ENCODE measurements around the gene KSR1.
"Not testable (repeated sequence)": the region's sequence is repeated elsewhere in the genome, so short reads cannot be mapped to it uniquely, and the experiment has no call there.

Gene KSR1

DNA sequence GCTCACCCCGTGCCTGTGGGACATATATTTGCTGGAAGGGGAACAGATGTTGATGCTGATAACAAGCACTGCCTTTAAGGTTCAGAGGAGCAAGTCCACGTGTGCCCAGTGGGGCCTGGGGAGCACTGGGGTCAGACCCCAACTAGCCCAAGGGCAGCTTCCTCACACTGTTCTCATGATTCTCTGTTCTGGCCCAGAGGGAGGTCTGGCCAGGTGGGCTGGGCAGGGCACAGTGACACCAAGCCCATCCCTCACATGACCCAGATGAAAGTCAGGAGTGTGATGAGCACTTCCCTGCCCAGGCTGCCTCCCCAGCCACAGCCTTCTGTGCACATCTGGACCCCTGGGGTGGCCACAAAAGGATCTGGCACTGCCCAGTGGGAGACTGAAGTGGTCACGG is 29.8 kb upstream of the KSR1 start:
- not testable (repeated sequence) for DNase-seq

DNA sequence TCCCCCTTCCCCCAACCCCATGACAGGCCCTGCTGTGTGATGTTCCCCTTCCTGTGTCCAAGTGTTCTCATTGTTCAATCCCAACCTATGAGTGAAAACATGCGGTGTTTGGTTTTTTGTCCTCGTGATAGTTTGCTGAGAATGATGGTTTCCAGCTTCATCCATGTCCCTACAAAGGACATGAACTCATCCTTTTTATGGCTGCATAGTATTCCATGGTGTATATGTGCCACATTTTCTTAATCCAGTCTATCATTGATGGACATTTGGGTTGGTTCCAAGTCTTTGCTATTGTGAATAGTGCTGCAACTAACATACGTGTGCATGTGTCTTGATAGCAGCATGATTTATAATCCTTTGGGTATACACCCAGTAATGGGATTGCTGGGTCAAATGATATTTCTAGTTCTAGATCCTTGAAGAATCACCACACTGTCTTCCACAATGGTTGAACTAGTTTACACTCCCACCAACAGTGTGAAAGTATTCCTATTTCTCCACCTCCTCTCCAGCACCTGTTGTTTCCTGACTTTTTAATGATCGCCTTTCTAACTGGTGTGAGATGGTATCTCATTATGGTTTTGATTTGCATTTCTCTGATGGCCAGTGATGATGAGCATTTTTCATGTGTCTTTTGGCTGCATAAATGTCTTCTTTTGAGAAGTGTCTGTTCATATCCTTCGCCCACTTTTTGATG is 28.9 kb upstream of the KSR1 start:
- not testable (repeated sequence) for DNase-seq

DNA sequence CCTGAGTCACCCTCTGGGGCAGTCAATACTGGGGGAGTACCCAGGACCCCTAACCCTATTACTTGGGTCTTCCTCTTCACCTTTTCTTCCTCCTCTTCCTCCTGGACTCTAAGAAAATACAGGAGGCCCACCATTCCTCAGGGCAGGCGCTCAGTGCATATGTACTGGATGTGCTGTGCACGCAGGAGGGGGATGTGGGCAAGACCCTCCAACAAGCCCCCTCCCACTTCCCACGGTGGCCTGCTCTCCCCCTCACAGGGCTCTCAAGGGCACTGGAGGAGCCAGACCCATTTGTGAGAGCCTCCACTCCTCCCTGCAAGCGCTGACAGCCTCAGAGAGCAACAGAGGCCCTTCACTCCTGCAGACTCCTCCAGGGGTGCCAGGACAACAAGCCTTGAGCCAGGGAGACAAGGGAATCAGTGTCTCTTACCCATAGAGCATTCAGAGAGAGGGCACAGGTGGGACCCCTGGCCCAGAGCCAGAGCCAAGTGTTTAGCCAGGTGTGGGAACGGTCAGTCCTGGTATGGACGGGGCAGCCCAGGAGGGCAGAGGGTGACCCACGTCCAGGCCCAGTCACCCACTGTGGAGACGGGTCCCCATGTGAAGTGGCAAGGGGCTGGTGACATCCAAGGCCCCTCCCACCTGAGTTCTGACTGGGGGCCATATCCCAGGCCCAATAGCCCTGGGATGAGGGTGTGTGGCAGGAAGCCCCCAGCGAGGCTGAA is 27.3 kb upstream of the KSR1 start:
- no peak for DNase-seq

DNA sequence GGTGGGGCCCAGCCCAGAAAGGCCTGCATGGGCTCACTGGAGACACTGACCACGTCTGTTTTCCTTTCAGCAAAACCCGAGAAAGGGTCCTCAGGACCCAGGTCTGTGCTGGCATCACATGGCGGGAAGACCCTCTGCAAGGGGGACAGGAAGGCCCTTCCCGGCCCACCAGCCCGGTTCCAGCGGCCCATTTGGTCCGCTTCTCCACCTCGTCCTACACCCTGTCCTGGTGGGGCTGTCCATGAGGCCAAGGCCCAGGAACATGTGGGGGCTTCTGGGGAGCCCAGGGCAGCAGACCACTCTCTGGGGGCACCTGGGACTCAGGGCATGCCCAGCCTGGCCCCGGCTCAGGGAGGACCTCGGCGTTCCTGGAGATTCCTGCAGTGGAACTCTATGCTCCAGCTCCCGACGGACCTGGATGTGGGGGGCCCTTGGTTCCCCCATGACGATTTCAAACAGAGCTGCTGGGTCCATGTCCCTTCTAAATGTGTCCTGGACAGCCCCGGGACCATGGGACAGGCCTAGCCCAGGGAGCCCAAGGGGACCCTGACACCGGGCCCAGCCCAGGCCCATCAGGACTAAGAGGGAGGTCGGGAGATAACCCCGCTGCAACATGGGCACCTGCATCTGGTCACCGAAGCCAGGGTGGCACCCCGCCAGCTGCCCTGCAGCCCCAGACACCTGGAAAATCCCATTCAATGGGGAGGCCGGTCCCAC is 26.4 kb upstream of the KSR1 start:
- no peak for DNase-seq

DNA sequence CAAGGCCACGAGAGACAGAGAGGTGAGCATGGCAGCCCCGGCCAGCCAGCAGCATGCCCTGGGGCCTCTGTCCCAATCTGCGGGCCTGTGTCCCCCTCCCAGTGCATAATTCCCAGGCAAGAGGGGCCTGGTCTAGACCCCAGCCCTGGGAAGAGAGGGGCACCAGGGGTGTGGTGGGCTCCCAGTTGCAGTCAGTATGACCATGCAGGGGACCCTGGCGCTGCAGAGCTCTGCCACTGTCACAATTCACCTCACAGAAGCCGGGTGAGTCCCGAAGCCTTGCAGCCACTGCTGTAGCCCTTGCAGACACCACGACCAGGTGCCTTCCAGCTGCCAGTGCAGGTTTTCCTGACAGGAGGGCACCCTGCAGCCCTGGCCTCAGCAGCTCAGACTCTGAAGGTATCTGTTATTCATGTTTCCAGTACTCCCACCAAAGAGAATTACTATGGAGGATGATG is 25.8 kb upstream of the KSR1 start:
- no peak for DNase-seq

DNA sequence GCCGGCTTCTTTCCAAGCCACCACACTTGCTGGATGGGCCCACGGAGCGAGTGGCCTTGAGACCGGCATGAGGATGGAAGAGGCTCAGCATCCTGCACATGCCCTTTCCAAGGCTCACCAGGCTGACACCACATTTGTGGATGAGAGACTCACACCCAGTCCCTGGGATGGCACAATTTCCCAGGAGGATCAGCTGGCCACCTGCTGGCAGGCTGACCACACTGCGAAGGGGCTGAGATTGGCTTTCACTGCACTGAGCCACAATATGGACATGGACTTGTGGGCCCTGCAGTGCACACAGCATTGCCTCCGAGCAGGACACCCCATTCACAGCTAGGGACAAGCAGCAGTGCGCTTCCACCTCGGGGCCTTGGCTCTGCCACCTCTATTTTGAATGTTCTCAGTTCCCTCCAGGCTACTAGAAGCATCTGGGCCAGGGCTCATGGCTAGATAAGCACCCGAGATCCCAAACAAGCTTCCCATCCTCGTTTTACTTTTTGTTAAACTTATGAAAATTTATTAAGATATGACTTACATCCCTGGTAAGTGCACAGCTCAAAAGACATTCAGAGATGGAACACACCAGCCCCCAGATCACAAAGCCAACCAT is 25.3 kb upstream of the KSR1 start:
- peak; percentile 24 for DNase-seq

DNA sequence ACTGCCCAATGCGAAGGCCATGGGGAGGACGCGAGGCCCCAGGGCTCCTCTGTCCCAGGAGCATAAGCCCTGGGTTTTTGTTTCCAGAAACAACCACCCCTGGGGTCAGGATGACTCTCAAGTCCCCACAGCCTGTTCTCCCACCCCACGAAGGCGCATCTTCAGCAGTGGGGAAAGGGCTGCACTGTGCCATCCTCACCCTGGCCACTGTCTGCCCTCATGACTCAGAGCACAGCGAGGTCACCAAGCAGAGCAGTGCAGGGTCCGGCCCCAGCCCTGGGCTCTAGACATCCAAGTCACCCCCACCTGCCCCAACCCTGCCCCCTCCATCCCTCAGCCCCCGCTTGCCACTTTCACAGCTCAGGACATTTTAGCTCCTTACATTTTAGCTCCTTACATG is 22.7 kb upstream of the KSR1 start:
- DNase-seq = no peak

DNA sequence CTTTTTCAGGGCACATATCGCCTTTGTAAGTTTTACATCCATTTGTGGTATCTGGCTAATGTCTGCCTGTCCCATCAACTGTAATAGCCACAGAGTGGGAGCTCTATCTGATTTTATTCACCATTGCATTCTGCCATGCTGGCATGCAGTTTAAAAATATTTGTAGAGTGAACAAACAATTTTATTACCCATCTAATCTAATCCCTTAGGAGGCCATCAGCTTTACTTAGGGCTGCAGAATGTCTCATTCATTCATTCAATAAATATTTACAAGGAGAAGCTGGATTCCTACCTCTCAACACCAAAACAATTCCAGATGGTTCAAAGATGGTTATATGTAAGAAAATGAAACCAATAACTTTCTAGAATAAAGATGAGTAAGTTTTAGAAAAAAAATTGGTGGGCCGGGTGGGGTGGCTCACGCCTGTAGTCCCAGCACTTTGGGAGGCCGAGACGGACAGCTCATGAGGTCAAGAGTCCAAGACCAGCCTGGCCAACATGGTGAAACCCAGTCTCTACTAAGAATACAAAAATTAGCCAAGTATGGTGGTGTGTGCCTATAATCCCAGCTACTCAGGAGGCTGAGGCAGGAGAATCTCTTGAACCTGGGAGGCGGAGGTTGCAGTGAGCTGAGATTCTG is 20.7 kb upstream of the KSR1 start:
- peak; percentile 31 for DNase-seq

DNA sequence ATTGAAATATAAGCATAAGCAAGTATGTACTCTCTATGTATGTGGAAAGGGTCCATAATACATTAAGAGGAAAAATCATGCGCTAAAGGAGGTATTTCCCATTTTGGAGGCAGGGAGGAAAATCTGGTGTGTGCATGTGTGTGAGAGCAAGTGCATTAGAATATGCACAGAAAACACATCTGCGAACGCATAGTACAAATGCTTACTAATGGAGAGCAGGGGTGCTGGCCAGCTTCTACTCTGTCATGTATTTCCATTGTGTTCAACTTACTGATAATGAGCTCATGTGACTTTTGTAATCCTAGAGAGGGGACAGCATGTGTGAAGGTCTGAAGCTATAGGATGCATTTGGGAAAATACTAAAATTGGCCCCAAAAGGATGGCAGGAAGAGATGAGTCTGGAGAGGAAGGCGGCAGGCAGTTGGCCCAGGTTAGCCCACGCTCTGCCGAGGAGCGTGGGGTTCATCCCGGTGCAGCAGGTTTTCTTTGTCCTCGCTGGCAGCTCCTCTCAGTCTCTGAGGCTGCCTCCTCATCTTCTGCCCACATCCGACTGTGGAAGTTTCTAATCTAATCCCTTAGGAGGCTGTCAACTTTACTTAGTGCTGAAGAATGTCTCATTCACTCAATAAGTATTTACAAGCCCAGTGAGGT is 17.8 kb upstream of the KSR1 start:
- peak; percentile 45 for DNase-seq

DNA sequence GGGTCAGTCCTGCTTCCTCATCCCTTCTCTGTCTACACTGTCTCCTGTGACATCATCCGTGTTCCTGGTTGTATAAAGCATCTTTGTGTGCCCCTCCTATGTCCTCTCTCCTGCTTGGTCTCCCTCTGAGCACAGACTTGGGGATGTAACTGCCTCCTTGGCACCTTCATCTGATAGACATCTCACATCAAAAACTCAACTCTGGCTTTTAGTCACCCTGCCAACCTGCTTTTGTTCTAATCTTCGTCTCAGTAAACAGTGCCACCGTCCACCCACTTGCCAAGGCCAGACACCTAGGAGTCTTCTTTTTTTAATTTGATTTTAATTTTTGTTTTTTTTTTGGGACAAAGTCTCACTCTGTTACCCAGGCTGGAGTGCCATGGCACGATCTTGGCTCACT is 16.9 kb upstream of the KSR1 start:
- no peak for DNase-seq

DNA sequence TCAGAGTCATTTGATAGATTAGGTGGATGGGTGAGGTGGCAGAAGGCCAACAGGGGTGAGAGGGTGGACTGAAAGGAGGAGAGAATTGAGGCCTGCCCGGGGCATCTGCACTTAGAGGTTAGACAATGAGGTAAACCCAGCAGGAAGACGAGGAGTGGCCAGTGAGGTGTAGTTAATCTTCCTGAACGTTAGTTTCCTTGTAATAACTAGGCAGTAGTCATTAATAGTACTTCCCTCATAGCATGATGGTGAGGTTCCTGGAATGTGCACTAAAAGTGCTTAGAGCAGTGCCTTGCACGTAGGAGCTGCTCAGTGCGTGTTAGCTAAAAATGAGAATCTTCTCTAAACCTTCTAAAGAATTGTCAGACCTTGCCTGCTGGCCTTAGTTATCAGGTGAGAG is 13.5 kb upstream of the KSR1 start:
- DNase-seq = no peak

DNA sequence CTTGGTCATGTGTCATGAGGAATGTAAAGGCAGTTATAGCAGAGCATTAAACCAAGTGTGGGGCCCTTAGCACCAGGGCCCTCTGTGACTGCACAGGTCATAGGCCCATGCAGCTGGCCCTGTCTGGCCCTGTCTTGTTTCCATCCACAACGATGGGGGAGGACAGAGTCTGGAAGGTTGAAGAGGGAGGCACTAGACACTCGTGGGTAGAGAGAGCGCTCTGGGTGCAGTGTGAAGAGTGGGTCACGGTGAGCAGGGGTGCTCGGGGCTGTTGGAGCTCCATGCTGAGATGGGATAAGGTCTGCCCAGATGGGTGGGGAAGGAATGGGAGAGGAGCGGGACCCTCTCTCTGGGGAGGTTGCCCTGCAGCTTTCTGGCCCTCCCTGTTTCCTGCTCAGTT is 12.8 kb upstream of the KSR1 start:
- DNase-seq = no peak

DNA sequence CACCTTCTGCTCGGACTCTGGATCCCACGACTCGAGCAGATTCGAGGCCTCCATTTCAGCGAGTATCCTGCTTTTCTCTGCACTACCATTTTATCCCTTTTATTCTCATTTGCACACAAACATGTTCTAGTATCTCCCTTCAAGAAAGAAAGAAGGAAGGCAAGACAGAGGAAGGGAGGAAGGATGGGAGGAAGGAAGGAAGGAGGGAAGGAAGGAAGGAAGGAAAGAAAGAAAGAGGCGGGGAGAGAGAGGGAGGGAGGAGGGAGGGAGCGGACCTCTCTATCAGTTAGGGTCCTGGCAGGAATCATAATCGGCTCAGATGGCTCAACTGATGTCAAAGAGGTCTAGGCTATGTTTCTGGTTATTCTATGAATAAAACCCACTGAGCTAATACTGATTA is 10.3 kb upstream of the KSR1 start:
- DNase-seq = no peak

DNA sequence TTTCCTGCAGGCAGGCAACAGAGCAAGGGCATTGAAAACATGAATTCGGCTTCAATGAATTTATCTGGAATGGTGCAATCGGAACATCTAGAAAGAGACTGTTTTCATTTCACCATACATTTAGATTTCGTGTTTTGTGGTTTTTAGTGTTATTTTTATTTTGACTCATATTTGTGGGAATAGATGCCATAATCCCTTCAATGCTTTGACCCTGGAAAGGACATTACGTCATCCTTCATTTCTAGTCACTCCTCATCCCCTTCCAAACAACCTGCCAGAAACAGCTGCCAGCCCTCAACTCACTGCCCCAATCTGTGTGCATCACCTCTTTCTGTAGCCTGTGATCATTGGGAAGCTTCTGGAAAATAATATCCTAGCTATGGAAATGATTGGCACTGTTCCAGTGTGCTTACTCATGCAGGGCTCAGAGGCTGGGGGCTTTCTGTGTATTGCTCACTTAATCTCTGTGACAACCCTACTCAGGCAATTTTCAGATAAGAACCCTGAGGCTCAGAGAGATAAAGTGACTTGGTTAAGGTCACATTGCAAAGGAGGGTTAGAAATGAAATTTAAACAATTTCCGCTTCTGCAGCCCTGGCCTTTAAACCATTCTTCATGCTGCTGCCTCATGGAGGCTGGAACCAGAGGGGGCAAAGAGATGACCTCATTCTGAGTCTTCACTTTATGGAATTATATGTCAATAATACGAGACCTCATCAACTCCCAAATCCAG is 9.5 kb upstream of the KSR1 start:
- peak; percentile 93 for DNase-seq

DNA sequence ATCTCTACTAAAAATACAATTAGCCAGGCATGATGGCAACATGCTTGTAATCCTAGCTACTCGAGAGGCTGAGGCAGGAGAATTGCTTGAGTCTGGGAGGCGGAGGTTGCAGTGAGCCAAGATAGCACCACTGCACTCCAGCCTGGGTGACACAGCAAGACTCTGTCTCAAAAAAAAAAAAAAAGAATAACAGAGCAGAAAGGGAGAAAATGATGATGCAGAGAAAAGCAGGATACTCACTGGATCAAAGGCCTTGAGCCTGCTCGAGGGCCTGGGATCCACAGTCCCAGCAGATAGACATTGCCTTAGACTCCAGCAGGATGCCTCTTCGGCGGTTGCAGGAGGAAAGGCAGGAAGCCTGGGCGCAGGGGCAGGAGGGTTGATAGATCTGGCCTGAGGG is 7.7 kb upstream of the KSR1 start:
- not testable (repeated sequence) for DNase-seq

DNA sequence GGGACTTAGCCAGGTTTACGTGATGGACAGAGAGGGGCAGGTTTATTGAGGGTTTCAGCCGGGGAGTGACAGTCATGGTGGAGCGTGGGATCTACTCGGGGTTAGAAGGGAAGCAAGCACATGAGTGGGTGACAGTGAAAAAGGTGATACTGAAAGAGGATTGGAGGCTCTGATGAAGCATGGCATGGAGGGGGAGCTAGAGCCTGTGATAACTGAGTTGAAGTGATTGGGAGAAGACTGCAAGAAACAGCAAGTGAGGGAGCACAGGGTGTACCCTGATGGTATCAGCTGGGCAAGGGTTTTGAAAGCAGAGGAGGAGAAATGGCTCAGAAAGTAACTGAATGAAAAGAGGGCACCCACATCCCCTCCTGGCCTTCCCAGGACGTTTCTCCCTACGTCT is 6.7 kb upstream of the KSR1 start:
- DNase-seq = no peak

DNA sequence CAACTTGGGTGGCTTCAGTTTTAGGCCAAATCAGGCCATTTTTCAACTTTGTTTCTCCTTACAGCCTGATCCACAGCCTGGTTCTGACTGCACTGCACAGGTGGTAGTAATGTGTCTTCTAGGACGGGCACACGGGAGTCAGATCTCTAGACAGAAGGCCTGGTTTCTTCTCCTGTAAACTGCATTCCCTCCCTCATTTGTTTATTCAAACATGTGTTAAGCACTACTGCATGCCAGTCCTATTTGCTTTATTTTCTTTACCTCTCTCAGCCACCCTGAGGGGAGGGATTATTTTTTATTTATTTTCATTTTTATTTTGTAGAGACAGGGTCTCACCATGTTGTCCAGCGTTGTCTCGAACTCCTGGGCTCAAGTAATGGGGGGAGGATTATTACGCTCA is 6.3 kb upstream of the KSR1 start:
- no peak for DNase-seq

DNA sequence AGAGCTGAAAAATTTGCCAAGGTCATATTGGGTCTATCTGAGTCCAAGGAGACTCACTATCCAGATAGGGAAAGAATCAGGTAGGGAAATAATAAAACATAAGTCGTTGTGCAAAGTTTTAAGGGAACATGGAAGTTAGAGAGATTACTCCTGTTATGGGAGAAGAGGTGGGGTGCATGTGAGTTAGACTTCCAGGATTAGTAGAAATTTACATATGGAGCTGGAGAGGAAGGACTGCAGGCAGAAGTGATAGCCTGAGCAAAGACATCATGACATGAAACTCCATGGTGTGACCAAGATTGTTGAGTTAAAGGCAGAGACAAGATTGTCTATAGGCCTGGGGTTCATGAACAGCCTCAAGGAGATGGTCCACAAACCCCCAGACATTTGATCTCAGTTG is 5.8 kb upstream of the KSR1 start:
- DNase-seq = no peak

DNA sequence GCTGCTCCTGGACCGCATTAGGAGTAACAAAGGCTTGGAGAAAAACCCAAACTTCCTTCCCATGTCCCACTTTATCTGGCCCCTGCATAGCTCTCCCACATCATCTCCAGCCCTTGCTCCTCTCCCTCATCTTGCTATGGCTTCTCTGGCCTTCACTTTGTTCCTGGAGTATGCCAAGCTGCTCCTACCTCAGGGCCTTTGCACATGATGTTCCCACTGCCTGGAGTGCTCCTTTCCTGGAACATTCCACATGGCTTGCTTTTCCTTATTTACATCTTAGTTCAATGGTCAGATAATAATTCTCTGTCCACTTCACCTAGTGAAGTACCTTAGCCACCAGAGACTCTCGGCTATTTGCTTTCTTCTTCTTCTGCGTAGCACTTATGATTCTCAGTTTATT is 4.3 kb upstream of the KSR1 start:
- no peak for DNase-seq

DNA sequence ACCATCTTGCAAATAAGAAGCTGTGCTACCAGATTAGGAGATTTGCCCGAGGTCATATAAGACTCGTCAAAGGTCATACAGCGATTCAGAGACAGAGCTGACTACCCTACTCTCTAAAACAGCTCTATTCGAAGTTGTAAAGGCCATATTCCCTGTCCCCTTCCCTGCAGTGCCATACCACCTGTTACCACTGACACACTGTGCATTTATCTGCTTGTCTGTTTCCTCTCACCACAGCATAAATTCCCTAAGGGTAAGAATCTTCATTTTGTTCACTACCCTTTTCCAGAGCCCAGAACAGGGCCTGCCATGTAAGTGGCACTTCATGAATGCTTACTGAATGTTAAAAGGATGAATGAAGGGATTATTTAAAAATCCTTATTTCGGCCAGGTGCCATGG is 3.4 kb upstream of the KSR1 start:
- DNase-seq = no peak

DNA sequence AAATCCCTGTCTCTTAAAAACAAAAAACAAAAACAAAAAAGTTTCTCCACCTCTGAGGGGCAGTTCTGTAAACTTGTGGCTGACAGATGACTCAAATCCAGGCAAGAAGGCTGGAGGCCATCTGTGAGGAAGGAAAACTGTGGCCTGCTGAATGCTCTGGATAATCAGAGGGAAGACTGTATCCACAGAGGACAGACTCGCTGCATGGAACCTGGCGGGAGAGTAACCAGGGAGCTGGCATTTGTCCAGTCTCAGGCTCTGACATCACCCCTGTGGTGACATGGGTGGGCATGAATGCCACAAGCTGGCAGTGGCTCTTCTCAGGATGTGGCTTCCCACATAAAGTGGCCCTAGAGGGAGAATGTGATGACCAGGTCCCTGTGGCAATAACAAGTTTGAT is 2.8 kb upstream of the KSR1 start:
- DNase-seq = no peak

DNA sequence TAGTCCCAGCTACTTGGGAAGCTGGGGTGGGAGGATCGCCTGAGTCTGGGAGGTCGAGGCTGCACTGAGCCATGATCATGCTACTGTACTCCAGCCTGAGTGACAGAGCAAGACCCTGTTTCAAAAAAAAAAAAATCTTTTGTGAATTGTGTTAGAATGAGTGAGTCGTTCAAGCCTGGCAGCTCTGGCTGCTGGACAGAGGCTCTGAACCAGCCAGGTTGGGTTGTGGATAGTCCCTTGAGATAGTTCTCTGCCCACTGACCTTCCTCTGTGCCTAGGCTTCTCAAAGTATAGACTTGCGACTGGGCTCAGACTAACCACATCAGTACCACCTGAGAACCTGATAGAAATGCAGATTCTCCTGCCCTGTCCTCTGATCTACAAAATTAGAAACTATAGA is 2.2 kb upstream of the KSR1 start:
- no peak for DNase-seq
